Measurements from ENCODE around the gene TRUB2. TPM values are rescaled to one million over a fixed set of nuclear protein-coding genes. Genes with fewer than 3 reads are reported as not detected.
A peak's percentile ranks its signal among the peaks of the same experiment; 100 is the strongest.

TRUB2 gene
- total and polyA plus RNA-seq, 2 of the 13 experiments (the other 11 are each of a cell fraction or from before 2014, with no cell fraction given): 22.3 to 41.2 TPM

DNA sequence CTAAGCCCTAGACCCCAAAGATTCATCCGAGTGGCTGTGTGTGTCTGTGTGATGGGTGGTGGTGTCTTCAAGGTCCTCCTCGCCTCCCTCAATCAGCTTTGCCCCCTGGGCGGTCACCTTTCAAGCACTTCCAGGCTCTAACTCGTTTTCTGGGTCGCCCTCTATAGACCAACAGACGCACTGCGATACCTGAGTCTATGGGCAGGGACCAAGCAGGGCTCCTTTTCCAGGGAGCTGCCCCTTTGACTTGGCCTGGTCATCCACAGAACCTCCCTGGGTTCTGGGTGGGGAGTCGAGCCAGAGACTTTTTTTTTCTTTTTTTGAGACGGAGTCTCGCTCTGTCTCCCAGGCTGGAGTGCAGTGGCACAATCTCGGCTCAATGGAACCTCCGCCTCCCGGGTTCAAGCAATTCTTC is 19.2 kb upstream of the TRUB2 start (continued):
- TF ChIP-seq TP53 (CRISPR knock-in tag; conservative IDR thresholded peaks at IDR 0.05): no peak
- 0 out of 2 replicates have a peak, but pooled peaks have one; percentile 24 for TF ChIP-seq ZMYM3 (CRISPR knock-in tag; IDR thresholded peaks at IDR 0.05)
- TF ChIP-seq, protein P1, sequence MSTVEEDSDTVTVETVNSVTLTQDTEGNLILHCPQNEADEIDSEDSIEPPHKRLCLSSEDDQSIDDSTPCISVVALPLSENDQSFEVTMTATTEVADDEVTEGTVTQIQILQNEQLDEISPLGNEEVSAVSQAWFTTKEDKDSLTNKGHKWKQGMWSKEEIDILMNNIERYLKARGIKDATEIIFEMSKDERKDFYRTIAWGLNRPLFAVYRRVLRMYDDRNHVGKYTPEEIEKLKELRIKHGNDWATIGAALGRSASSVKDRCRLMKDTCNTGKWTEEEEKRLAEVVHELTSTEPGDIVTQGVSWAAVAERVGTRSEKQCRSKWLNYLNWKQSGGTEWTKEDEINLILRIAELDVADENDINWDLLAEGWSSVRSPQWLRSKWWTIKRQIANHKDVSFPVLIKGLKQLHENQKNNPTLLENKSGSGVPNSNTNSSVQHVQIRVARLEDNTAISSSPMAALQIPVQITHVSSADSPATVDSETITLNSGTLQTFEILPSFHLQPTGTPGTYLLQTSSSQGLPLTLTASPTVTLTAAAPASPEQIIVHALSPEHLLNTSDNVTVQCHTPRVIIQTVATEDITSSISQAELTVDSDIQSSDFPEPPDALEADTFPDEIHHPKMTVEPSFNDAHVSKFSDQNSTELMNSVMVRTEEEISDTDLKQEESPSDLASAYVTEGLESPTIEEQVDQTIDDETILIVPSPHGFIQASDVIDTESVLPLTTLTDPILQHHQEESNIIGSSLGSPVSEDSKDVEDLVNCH (CRISPR knock-in tag; IDR thresholded peaks at IDR 0.05): no peak
- no peak for TF ChIP-seq ARID3A (IDR thresholded peaks at IDR 0.05; ENCODE audit: low read depth, low read length)
- TF ChIP-seq, protein P2, sequence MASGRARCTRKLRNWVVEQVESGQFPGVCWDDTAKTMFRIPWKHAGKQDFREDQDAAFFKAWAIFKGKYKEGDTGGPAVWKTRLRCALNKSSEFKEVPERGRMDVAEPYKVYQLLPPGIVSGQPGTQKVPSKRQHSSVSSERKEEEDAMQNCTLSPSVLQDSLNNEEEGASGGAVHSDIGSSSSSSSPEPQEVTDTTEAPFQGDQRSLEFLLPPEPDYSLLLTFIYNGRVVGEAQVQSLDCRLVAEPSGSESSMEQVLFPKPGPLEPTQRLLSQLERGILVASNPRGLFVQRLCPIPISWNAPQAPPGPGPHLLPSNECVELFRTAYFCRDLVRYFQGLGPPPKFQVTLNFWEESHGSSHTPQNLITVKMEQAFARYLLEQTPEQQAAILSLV (CRISPR knock-in tag; IDR thresholded peaks at IDR 0.05; ENCODE audit: borderline replicate concordance): no peak
- TF ChIP-seq TRIM24 (CRISPR knock-in tag; IDR thresholded peaks at IDR 0.05): no peak
- TF ChIP-seq, protein P3, sequence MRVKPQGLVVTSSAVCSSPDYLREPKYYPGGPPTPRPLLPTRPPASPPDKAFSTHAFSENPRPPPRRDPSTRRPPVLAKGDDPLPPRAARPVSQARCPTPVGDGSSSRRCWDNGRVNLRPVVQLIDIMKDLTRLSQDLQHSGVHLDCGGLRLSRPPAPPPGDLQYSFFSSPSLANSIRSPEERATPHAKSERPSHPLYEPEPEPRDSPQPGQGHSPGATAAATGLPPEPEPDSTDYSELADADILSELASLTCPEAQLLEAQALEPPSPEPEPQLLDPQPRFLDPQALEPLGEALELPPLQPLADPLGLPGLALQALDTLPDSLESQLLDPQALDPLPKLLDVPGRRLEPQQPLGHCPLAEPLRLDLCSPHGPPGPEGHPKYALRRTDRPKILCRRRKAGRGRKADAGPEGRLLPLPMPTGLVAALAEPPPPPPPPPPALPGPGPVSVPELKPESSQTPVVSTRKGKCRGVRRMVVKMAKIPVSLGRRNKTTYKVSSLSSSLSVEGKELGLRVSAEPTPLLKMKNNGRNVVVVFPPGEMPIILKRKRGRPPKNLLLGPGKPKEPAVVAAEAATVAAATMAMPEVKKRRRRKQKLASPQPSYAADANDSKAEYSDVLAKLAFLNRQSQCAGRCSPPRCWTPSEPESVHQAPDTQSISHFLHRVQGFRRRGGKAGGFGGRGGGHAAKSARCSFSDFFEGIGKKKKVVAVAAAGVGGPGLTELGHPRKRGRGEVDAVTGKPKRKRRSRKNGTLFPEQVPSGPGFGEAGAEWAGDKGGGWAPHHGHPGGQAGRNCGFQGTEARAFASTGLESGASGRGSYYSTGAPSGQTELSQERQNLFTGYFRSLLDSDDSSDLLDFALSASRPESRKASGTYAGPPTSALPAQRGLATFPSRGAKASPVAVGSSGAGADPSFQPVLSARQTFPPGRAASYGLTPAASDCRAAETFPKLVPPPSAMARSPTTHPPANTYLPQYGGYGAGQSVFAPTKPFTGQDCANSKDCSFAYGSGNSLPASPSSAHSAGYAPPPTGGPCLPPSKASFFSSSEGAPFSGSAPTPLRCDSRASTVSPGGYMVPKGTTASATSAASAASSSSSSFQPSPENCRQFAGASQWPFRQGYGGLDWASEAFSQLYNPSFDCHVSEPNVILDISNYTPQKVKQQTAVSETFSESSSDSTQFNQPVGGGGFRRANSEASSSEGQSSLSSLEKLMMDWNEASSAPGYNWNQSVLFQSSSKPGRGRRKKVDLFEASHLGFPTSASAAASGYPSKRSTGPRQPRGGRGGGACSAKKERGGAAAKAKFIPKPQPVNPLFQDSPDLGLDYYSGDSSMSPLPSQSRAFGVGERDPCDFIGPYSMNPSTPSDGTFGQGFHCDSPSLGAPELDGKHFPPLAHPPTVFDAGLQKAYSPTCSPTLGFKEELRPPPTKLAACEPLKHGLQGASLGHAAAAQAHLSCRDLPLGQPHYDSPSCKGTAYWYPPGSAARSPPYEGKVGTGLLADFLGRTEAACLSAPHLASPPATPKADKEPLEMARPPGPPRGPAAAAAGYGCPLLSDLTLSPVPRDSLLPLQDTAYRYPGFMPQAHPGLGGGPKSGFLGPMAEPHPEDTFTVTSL (CRISPR knock-in tag; IDR thresholded peaks at IDR 0.05; ENCODE audit: borderline replicate concordance): no peak
- TF ChIP-seq NAIF1 (CRISPR knock-in tag; IDR thresholded peaks at IDR 0.05; ENCODE audit: borderline replicate concordance): no peak
- TF ChIP-seq ZNF589 (CRISPR knock-in tag; conservative IDR thresholded peaks at IDR 0.05): no peak
- 0 out of 2 replicates have a peak, but pooled peaks have one; percentile 33 for TF ChIP-seq ZNF556 (CRISPR knock-in tag; IDR thresholded peaks at IDR 0.05; ENCODE audit: borderline replicate concordance)
- no peak for TF ChIP-seq POGZ (CRISPR knock-in tag; IDR thresholded peaks at IDR 0.05)
- TF ChIP-seq ZNF605 (CRISPR knock-in tag; IDR thresholded peaks at IDR 0.05): no peak
- peak; percentile 40; the same call in 1 of the 2 replicates for TF ChIP-seq ZNF574 (CRISPR knock-in tag; IDR thresholded peaks at IDR 0.05)
- TF ChIP-seq, protein P4, sequence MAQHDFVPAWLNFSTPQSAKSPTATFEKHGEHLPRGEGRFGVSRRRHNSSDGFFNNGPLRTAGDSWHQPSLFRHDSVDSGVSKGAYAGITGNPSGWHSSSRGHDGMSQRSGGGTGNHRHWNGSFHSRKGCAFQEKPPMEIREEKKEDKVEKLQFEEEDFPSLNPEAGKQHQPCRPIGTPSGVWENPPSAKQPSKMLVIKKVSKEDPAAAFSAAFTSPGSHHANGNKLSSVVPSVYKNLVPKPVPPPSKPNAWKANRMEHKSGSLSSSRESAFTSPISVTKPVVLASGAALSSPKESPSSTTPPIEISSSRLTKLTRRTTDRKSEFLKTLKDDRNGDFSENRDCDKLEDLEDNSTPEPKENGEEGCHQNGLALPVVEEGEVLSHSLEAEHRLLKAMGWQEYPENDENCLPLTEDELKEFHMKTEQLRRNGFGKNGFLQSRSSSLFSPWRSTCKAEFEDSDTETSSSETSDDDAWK (CRISPR knock-in tag; IDR thresholded peaks at IDR 0.05): no peak
